ENCODE measurements around the gene MILR1.
"Not testable (repeated sequence)": the region's sequence is repeated elsewhere in the genome, so short reads cannot be mapped to it uniquely, and the experiment has no call there.

MILR1 gene

GRCh38 chr17:64448665-64449512 lies at the start of gene MILR1:
Gene MILR1 (plus strand): TSS chr17:64449115. CDS start chr17:64449169, 54 bp downstream.
- peak; percentile 15 to 58 for DNase-seq

- no peak for DNase-seq
Observed at GRCh38 chr17:64399767-64400156, 49.2 kb upstream of the MILR1 start.

GRCh38 chr17:64400642-64401041 lies 48.3 kb upstream of the MILR1 start:
- DNase-seq: no peak

GRCh38 chr17:64401244-64401860 lies 47.6 kb upstream of the MILR1 start:
- DNase-seq: no peak

GRCh38 chr17:64401941-64402340 lies 47.0 kb upstream of the MILR1 start:
- no peak for DNase-seq

GRCh38 chr17:64402469-64402868 lies 46.4 kb upstream of the MILR1 start:
- DNase-seq: no peak

GRCh38 chr17:64403881-64404460 lies 44.9 kb upstream of the MILR1 start:
- DNase-seq: no peak

GRCh38 chr17:64406321-64407200 lies 42.4 kb upstream of the MILR1 start:
- peak; percentile 31 to 61 for DNase-seq

- no peak for DNase-seq
Observed at GRCh38 chr17:64410750-64411490, 38.0 kb upstream of the MILR1 start.

- peak in 1 of 2 donors; percentile 58 for DNase-seq
Observed at GRCh38 chr17:64411999-64412771, 36.7 kb upstream of the MILR1 start.

- DNase-seq: no peak
Observed at GRCh38 chr17:64412944-64413381, 36.0 kb upstream of the MILR1 start.

GRCh38 chr17:64413513-64413912 lies 35.4 kb upstream of the MILR1 start:
- DNase-seq: peak in 1 of 2 donors; percentile 23

- DNase-seq: peak; percentile 34 to 73
Observed at GRCh38 chr17:64418506-64419339, 30.2 kb upstream of the MILR1 start.

GRCh38 chr17:64420143-64420670 lies 28.7 kb upstream of the MILR1 start:
- peak; percentile 50 to 80 for DNase-seq

GRCh38 chr17:64422121-64422520 lies 26.8 kb upstream of the MILR1 start:
- not testable (repeated sequence) for DNase-seq

GRCh38 chr17:64423881-64424280 lies 25.0 kb upstream of the MILR1 start:
- DNase-seq: no peak

GRCh38 chr17:64424324-64424849 lies 24.5 kb upstream of the MILR1 start:
- no peak for DNase-seq

GRCh38 chr17:64425191-64425590 lies 23.7 kb upstream of the MILR1 start:
- no peak for DNase-seq

- no peak for DNase-seq
Observed at GRCh38 chr17:64426596-64426995, 22.3 kb upstream of the MILR1 start.

- no peak for DNase-seq
Observed at GRCh38 chr17:64428406-64428805, 20.5 kb upstream of the MILR1 start.
